HepG2 (cell line): Measurements from ENCODE around the gene SH3PXD2A. TPM values are rescaled to one million over a fixed set of nuclear protein-coding genes. Genes with fewer than 3 reads are reported as not detected.

Experiments used
- ATF3 ChIP-seq: sonication (generic); formaldehyde crosslinking; IDR thresholded peaks from 2 replicates; pipeline ENCODE4 v1.4.0; 2020; ENCODE audit warnings: missing genetic modification reagents
- CREB1 ChIP-seq, 2 experiments: fragments of 450-650 bp in 1 of 2; IDR thresholded peaks; 2 replicates each; pipeline ENCODE4 v1.6.1; 2016 to 2017; ENCODE audit warnings: control low read depth in 1 of 2, mild to moderate bottlenecking in 1 of 2, missing compliant biosample characterization in 1 of 2, missing genetic modification characterization in 1 of 2
- DDIT3 ChIP-seq: sonication (generic); formaldehyde crosslinking; IDR thresholded peaks from 2 replicates; pipeline ENCODE4 v1.4.0; 2020; ENCODE audit warnings: mild to moderate bottlenecking, missing genetic modification reagents
- GRHL1 ChIP-seq: sonication (generic); formaldehyde crosslinking; conservative IDR thresholded peaks from 2 replicates; pipeline ENCODE4 v1.8.0; 2022; ENCODE audit warnings: missing genetic modification reagents
- MEIS1 ChIP-seq: sonication (generic); formaldehyde crosslinking; IDR thresholded peaks from 2 replicates; pipeline ENCODE4 v1.9.0; 2021; ENCODE audit warnings: mild to moderate bottlenecking, missing genetic modification reagents, moderate library complexity, borderline replicate concordance
- NR0B2 ChIP-seq: sonication (generic); formaldehyde crosslinking; IDR thresholded peaks from 2 replicates; pipeline ENCODE4 v1.4.0; 2020; ENCODE audit warnings: mild to moderate bottlenecking, missing genetic modification reagents
- POGK ChIP-seq: sonication (generic); formaldehyde crosslinking; conservative IDR thresholded peaks from 2 replicates; pipeline ENCODE4 v1.8.0; 2022; ENCODE audit warnings: mild to moderate bottlenecking, moderate library complexity, missing genetic modification reagents
- SP140L ChIP-seq: sonication (generic); formaldehyde crosslinking; IDR thresholded peaks from 2 replicates; pipeline ENCODE4 v1.4.0; 2020; ENCODE audit warnings: missing genetic modification reagents, borderline replicate concordance
- TCF7 ChIP-seq: sonication (generic); IDR thresholded peaks from 2 replicates; pipeline ENCODE4 v1.6.1; 2016; ENCODE audit warnings: antibody characterized with exemption, low read depth
- ZMYM4 ChIP-seq: sonication (generic); formaldehyde crosslinking; IDR thresholded peaks from 2 replicates; pipeline ENCODE4 v1.8.1; 2023; ENCODE audit warnings: mild to moderate bottlenecking, missing genetic modification reagents
- ZNF460 ChIP-seq: sonication (generic); formaldehyde crosslinking; IDR thresholded peaks from 2 replicates; pipeline ENCODE4 v1.5.1; 2020; ENCODE audit warnings: missing genetic modification reagents, mild to moderate bottlenecking, borderline replicate concordance
- ZNF484 ChIP-seq: sonication (generic); formaldehyde crosslinking; IDR thresholded peaks from 2 replicates; pipeline ENCODE4 v1.5.1; 2020; ENCODE audit warnings: mild to moderate bottlenecking, low read depth, missing genetic modification reagents, borderline replicate concordance
- ZNF550 ChIP-seq: sonication (generic); formaldehyde crosslinking; IDR thresholded peaks from 2 replicates; pipeline ENCODE4 v1.4.0; 2020; ENCODE audit warnings: mild to moderate bottlenecking, missing genetic modification reagents, borderline replicate concordance
- polyA plus RNA-seq, 8 experiments: library from polyadenylated mRNA; depleted of rRNA in 3 of 8; stranded (reverse) in 7 of 8; unstranded in 1 of 8; fragments of >200 nt; fragmentation: Illumina TruSeq in 4 of 8; extraction: Trizol in 4 of 8; gene quantifications; 2 replicates each; pipeline versions ENCODE4 v1.2.1 to v1.2.3, GENCODE V29; 2011 to 2016; ENCODE audit warnings: low read depth in 4 of 8, missing spikeins in 1 of 8, mixed read lengths in 1 of 8; ENCODE audit not compliant: insufficient read depth in 1 of 8
- total RNA-seq, 5 experiments: library from RNA; depleted of rRNA; stranded (reverse); fragments of >200 nt; fragmentation: Illumina TruSeq; extraction: Trizol; gene quantifications; 2 replicates each; pipeline ENCODE4 v1.2.3, GENCODE V29; 2016; ENCODE audit warnings: low read depth in 1 of 5

Gene SH3PXD2A
- total and polyA plus RNA-seq, 2 of the 13 experiments (the other 11 are each of a cell fraction or from before 2014, with no cell fraction given), result 11.1 to 11.3 TPM

GRCh38 chr10:103734731-103735130, 120.6 kb downstream of the SH3PXD2A start (continued):
- no peak for TF ChIP-seq GRHL1 (CRISPR knock-in tag)
- TF ChIP-seq CREB1 (IDR thresholded peaks at IDR 0.05), result no peak
- TF ChIP-seq CREB1 (CRISPR knock-in tag; IDR thresholded peaks at IDR 0.05), result no peak
- TF ChIP-seq DDIT3 (CRISPR knock-in tag), result no peak
- TF ChIP-seq NR0B2 (CRISPR knock-in tag), result no peak
- no peak for TF ChIP-seq ATF3
- no peak for TF ChIP-seq TCF7
- no peak for TF ChIP-seq MEIS1 (CRISPR knock-in tag)
- no peak for TF ChIP-seq ZNF550 (CRISPR knock-in tag)
- TF ChIP-seq SP140L (CRISPR knock-in tag), result no peak
- no peak for TF ChIP-seq POGK
- TF ChIP-seq ZNF484, result no peak
- TF ChIP-seq ZMYM4, result no peak
- TF ChIP-seq ZNF460 (CRISPR knock-in tag), result no peak
